ENCODE measurements around the gene ZNF646.

Gene ZNF646, protein sequence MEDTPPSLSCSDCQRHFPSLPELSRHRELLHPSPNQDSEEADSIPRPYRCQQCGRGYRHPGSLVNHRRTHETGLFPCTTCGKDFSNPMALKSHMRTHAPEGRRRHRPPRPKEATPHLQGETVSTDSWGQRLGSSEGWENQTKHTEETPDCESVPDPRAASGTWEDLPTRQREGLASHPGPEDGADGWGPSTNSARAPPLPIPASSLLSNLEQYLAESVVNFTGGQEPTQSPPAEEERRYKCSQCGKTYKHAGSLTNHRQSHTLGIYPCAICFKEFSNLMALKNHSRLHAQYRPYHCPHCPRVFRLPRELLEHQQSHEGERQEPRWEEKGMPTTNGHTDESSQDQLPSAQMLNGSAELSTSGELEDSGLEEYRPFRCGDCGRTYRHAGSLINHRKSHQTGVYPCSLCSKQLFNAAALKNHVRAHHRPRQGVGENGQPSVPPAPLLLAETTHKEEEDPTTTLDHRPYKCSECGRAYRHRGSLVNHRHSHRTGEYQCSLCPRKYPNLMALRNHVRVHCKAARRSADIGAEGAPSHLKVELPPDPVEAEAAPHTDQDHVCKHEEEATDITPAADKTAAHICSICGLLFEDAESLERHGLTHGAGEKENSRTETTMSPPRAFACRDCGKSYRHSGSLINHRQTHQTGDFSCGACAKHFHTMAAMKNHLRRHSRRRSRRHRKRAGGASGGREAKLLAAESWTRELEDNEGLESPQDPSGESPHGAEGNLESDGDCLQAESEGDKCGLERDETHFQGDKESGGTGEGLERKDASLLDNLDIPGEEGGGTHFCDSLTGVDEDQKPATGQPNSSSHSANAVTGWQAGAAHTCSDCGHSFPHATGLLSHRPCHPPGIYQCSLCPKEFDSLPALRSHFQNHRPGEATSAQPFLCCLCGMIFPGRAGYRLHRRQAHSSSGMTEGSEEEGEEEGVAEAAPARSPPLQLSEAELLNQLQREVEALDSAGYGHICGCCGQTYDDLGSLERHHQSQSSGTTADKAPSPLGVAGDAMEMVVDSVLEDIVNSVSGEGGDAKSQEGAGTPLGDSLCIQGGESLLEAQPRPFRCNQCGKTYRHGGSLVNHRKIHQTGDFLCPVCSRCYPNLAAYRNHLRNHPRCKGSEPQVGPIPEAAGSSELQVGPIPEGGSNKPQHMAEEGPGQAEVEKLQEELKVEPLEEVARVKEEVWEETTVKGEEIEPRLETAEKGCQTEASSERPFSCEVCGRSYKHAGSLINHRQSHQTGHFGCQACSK (N-terminal part only)

DNA sequence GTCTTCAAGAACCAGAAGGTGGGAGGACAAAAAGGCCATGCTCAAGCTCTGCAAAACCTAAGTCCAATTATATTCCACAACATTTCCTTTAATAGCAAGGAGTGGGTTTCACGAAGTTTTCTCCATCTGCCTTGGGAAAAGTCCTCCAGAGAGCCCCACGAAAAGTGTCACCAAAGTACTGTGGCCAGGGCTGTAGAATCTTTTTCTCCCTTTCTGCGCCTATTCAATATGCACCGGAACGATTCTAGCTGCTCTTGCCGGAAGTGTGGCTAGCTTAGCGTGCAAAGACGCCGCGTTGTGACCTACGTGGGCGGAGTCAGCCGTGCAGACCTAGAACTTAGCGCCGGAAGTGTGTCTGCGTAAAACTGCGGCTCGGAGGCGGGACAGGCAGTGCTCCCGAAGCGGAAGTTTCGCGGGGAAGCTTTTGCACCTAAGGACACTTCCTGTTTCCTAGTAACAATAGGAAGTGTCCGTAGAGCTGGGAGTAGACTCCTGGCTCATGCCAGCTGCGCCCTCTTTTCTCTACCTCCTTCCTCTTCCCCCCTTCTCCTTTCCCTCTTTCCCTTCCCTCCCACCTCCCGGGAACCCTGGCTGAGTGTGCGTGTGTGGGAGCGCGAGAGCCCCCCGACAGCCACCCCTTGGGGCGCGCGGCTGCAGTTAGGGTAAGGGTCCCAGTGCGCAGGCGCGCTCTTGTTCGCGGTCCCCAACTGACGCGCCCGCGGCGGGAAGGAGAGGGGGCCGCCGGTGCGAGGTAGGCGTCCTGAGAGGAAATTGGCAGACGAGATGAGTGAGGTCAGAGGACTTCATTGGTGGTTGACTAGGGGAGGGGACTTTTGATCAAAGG is at the start of gene ZNF646, which contains the start of gene ZNF668:
ZNF646 (plus strand) TSS at position 453 of the 844 bp plus-strand sequence. CDS start 1,903 bp downstream, outside the sequence.
ZNF668 (minus strand) TSS at position 271 of the 844 bp plus-strand sequence. CDS start 9,781 bp downstream, outside the sequence.
- DNase-seq = peak; percentile 99

DNA sequence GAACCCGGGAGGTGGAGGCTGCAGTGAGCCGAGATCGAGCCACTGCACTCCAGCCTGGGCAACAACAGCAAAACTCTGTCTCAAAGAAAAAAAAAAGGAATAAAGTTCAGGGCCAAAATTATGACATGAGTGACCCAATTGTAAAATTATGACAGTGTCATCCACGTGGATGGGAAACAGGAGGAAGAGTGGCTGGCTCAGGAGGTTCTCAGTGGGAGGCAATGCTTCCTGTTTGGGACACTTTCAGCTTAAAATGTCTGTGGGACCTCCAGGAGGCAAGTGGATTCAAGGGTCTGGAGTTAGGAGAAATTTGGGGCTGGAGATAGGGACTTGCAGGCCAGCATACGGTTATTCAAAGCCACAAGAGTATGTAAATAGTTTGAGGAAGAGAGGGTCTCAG is 48.9 kb upstream of the ZNF646 start:
- DNase-seq = no peak

DNA sequence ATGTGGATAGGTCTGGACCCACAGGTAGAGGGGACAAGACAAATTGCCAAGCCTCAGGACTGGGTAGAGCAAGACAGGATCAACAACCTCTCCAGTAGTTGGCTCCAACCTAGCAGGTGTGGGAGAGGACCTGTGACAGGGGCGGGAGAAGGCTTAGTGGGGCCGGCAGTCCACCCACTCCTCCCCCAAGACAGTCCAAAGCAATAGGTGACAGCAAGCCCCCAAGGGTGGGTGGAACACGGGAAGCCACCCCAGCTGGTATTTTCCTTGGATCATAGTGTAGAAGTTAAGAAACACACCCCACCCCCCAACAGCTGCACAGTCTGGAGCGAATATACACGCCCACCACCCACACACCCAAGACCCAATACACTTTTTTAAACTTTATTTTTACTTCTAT is 45.0 kb upstream of the ZNF646 start:
- DNase-seq = no peak

DNA sequence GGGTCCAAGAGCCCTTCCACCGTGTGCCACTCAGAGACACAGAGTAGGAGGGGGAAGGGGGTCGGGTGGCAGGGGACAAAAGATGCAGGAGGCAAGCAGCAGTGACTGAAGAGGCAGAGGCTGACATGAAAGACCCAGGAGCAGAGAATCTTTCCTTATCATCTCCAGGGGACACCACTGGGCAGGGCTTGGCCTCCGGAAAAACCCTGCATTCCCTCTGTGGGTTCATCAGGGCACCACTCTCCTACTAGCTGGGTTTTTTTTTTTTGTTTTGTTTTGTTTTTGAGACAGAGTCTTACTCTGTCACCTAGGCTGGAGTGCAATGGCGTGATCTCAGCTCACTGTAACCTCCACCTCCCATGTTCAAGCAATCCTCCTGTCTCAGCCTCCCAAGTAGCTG is 42.9 kb upstream of the ZNF646 start:
- DNase-seq = no peak

DNA sequence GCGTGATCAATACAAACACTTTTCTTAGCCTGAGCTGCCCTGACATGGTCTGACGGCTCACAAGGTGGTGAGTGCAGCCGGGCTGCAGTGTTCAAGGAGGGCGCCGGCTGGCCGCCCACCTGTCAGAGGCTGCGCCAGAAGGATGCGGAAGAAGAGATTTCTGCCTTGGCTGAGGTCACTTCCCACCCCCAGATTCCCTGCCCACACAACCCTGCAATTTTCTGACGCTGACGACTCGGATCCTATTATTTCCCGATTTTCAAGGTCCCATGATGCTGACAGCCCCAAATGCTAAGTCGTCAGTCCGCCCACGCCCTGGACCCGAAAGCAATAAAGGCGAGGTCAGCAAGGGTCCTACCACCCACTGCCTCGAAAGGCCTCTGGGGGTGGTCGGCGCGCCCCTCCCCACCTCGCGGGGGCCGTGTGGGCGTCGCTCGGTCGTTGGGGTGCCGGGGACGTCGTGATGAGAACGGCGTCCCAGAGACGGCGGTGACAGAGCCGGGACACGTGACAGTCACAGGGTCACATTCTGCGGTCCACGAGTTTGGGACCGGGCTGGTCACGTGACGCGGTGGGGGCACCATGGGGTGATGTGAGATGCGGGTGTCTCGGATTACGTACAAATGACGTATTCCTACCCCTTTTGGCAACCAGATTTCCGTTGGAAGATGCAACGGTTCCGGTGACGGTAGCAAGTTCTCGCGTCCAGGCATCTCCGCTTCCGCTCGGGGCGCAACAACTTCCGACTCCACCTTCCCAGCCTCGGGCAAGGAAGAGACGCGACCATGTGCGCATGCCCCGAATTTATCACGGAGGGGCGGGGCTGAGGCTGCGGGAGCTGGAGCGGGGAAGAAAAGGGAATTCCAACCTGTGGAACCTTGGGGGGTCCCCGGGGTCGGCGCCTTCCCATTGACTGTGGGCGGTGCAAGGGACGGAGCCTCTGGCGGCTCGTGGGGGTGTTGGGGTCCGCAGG is 41.2 kb upstream of the ZNF646 start, which contains the start of gene STX4:
STX4 (plus strand) TSS at position 823 of the 973 bp plus-strand sequence. CDS start 248 bp downstream, outside the sequence.
- peak; percentile 99 for DNase-seq

DNA sequence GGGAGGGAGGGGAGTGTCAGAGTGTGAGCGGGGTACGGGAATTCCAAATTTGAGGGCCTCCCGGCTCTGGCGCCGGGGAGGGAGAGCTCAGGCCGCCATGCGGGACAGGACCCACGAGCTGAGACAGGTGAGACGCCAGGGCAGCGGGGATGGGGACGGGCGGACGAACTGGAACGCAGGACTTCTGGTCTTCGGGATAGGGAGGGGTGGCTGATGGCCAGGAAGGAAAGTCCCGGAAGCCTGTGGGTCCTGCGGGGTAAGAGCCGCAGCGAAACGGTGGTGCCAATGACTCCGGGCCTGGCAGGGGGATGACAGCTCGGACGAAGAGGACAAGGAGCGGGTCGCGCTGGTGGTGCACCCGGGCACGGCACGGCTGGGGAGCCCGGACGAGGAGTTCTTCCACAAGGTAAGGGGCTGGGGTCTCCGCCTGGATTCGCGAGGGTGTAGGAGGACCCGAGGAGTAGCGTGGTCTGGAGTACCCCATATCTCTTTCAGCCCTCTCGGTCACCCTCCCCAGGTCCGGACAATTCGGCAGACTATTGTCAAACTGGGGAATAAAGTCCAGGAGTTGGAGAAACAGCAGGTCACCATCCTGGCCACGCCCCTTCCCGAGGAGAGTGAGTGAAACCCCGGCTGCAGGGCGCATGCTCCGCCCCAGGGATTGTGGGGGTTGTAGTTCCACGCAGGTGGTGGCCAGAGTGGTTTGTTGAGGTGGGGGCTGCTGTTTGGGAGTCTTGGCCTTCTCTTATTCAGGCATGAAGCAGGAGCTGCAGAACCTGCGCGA is 40.3 kb upstream of the ZNF646 start:
- DNase-seq = peak; percentile 93

DNA sequence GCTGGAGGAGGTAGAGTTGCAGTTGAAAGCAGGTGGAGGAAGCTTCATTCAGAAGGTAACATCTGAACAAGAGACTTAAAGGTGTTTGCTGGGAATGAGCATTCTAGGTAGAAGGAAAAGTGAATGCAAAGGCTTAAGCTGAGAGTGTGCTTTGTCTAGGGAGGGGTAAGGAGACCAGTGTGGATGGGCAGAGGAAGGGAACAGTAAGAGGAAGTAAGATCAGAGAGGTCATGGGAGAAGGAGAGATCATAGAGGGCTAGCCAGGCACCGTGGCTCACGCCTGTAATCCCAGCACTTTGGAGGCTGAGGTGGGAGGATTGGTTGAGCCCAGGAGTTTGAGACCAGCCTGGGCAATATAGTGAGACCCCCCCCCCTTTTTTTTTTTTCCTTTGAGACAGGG is 37.5 kb upstream of the ZNF646 start:
- DNase-seq = no peak

DNA sequence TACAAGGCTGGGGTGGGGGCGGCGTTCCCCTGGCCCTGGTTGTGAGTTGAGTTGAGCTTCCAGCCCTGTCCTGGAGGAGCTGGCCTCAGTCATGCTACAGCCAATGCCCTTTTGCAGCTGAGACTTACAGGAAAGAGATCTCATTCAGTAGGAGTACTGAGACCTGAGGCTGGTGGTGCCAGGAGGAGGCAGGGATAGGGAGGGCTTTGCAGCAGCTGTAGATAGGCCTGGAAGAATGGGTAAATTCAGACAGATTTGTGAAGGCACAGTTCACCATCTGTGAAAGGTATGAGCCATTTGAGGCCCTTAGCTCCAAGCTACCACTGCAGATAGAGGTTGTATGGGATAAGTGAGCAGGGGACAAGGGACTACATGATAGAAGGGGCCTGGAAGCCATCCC is 35.2 kb upstream of the ZNF646 start:
- no peak for DNase-seq

DNA sequence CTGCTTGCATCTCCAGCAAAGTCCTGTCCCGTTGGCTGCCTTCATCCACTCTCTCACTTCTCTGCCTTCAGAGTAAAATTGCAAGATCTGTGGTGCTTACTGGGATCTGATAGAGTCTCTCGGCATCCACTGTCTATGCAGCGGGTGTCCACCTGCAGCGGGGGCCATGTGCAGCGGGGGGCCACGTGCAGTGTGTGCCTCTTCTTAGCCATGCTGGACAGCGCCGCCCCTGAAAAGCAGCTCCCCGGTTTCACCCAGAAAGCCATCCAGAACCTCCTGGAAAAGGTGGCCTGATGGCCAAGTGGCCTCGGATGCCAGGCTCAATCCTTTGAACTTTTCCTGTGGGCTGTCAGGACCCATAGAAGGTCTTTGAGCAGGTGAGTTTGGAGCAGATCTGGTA is 31.4 kb upstream of the ZNF646 start:
- no peak for DNase-seq

DNA sequence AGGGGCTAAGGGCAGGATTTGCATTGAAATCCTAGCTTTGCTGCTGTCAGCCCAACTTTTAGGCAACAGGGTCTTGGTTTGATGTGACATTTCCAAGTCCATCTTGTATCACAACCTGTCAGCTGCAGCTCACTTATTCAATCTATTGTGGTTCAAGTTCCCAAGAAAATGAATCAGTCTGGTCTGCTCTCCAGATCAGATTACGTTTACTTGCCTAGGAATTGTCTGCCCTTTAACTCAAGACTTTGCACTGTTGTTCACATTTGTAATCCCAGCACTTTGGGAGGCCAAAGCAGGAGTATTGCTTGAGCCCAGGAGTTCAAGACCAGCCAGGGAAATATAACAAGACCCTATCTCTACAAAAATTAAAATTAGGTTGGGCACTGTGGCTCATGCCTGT is 30.9 kb upstream of the ZNF646 start:
- DNase-seq = no peak

DNA sequence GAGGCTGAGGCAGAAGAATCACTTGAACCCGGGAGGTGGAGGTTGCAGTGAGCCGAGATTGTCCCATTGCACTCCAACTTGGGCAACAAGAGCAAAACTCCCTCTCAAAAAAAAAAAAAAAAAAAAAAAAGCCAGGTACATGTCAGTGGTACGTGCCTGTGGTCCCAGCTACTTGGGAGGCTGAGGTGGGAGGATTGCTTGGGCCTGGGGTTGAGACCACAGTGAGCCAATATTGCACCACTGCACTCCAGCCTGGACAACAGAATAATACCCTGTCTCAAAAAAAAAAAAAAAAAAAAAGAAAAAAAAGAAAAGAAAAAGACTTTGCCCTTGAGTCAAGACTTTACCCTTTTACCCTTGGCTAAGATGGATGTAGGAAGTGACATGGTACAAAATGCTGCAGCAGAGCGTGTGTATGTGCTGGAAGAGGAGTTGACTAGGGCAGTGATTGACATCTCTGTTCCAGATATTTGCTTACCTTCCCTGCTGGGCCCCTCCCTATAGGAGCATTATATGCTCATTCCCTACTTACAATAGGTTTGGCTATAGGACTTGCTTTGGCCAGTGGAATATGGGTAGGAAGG is 30.2 kb upstream of the ZNF646 start:
- DNase-seq = no peak

DNA sequence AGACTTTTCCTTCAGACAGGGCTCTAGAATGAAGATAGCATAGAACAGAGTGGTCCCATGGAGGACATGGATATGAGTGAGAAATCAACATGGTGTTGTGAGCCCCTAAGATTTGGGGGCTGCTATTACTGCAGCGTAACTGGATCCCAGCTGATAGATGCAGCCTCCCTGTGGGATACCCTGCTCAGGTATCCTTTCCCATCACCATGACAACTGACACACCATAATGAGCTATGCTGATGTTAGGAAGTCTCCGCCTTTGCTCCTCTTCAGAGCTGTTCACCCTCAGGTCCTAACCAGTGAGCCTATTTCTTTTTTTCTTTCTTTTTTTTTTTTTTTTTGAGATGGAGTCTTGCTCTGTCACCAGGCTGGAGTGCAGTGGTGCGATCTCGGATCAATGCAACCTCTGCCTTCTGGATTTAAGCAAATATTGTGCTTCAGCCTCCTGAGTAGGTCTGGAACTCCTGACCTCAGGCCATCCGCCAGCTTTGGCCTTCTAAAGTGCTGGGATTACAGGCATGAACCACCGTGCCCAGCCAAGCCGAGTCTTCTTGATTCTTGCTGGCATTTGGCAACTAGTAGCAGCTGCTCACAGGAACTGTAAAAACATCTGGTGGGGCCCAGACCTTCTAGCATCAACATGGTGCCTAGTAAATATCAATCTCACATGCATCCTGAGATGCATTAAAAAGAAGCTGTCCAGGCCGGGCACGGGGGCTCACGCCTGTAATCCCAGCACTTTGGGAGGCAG is 23.8 kb upstream of the ZNF646 start:
- DNase-seq = no peak

DNA sequence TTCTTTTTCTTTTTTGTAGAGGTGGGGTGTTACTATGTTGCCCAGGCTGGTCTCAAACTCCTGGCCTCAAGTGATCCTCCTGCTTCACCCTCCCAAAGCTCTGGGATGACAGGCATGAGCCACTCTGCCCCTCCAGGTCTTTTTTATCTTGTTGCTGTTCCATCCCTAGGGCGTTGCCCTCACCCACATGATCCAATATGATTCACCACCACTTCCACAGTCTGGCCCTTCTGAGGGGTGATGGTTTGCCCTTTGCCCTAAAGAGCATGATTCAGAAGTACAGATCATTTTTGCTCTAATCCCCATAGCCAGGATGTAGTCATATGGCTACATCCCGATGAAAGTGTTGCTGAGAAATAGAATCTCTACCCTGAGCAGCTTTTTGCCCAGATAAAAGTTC is 22.1 kb upstream of the ZNF646 start:
- no peak for DNase-seq

DNA sequence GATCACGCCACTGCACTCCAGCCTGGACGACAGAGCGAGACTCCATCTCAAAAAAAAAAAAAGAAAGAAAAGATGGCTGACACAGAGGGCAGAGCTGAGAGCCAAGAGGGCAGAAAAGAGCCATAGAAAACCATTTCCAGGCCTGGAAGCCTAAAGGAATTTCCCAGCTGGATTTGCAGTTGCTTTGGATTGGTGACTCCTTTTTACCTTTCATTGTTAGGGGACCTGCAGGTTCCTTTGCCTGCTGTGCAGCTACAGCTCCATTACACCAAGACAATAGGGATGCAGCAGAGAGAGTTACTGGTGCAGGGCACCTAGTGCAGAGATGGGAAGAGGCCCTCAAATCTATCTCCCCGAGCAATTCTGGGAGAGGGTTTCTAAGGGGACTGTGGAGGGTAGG is 18.6 kb upstream of the ZNF646 start:
- no peak for DNase-seq

DNA sequence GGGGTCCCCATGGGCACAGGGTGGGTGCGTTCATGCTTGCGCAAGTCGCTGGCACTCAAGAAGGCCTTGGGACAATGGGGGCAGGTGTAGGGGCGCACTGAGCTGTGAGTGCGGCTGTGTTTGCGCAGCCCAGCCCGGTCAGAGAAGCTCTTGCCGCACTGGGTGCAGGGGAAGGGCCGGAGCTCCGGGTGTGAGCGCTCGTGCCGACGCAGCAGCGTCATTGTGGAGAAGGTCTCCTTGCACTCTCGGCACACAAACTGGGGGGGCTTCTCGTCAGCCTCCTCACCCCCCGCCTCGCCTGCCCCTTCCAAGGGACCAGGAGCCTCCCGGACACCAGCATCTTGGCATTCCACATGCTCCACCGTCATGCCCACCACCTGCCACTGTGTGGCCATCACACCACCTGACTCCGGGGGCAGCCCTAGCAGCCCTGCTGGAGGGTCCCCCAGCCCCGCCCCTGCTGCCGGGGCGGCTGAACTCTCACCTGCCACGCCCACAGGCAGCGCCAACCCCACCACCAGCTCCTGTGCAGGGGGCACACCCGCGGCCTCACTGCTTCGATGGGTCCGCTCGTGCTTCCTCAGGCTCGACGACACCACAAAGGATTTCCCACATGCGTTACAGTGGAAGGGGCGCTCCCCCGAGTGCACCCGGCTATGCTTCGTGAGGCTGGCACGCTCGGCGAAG is 13.0 kb upstream of the ZNF646 start:
- peak; percentile 18 for DNase-seq

DNA sequence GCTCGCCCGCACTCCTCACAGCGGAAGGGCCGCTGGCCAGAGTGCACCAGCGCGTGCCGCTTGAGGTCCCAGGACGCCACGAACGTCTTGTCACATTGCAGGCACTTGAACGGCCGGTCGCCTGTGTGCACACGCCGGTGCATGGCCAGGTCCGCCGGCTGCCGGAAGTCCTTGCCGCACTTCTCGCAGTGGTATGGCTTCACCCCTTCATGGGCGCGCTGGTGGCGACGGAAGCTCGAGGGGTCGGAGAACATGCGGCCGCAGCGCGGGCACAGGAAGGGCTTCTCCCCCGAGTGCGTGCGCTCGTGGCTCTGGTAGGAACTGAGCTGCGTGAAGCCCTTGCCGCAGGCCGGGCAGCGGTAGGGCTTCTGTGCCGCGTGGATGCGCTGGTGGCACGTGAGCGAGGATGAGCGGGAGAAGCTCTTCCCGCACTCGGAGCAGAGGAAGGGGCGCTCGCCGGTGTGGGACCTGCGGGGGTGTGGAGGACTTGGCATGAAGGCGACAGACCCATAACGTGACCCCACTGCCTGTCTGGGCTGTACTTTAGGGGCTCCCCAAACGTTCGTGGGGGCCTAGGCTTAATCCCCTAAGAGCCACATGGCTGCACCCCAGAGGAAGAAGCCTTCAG is 12.3 kb upstream of the ZNF646 start:
- no peak for DNase-seq

DNA sequence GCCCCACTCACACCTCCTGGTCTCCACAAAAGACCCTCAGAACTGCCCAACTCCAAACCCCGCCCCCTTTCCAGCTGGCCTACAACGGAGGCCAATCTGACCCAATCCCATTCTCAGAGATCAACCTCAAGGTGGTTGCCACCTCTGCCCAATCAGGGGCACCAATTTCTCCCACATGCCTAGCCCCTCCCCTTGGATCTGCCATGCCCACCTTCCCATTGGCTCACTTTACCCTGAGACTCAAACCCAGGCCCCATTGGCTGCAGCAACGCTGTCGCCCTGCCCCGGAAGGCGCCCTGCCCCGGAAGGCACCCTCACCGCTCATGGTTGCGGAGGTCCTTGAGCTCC is 10.8 kb upstream of the ZNF646 start:
- no peak for DNase-seq
